Neural crest cell (in vitro differentiated cells): ENCODE results near the gene MEF2C. TPM values are rescaled to one million over a fixed set of nuclear protein-coding genes. Genes with fewer than 3 reads are reported as not detected.

Experiments
- DNase-seq: peaks from one replicate; pipeline ENCODE4 v3.0.0; 2021; ENCODE audit warnings: low read depth, mixed read lengths, low spot score
- H3K27ac Mint-ChIP-seq: one replicate; pipeline ENCODE4 v1.8.0; 2021; ENCODE audit warnings: mild to moderate bottlenecking, mixed read lengths; ENCODE audit not compliant: unreplicated experiment
- H3K27me3 Mint-ChIP-seq: 2 replicates; pipeline ENCODE4 v1.8.0; 2021; ENCODE audit warnings: low read depth, mild to moderate bottlenecking, mixed read lengths
- H3K36me3 Mint-ChIP-seq: 2 replicates; pipeline ENCODE4 v1.8.0; 2021; ENCODE audit warnings: low read depth, mild to moderate bottlenecking, mixed read lengths
- H3K4me1 Mint-ChIP-seq: 2 replicates; pipeline ENCODE4 v1.8.0; 2021; ENCODE audit warnings: mixed read lengths
- H3K4me3 Mint-ChIP-seq: one replicate; pipeline ENCODE4 v1.8.0; 2021; ENCODE audit warnings: mild to moderate bottlenecking, mixed read lengths
- H3K9me3 Mint-ChIP-seq: 2 replicates; pipeline ENCODE4 v1.8.0; 2021; ENCODE audit warnings: mixed read lengths
- CTCF ChIP-seq: fragments of 200-600 bp; sonication (generic); conservative IDR thresholded peaks from 2 replicates; pipeline ENCODE4 v1.5.0; 2021; ENCODE audit warnings: antibody characterized with exemption, mild to moderate bottlenecking
- total RNA-seq: library from RNA; stranded (reverse); gene quantifications from 2 replicates; pipeline ENCODE4 v1.2.1, GENCODE V29; 2021

Gene MEF2C
- total RNA-seq, 1 donor from 2014 or later: 46.0 TPM

GRCh38 chr5:88689668-88690408 is 193.1 kb downstream of the MEF2C start:
- no peak for TF ChIP-seq CTCF
- Mint-ChIP-seq H3K27ac (no peak overlapping the region), H3K4me3 (peak overlapping the region; percentile 27), H3K9me3 (no peaks in the 10 kb centered on the region), H3K27me3 (peaks cover 100% of the 10 kb centered on the region), H3K36me3 (peaks cover 3% of the 10 kb centered on the region), H3K4me1 (peaks cover 32% of the 10 kb centered on the region)
- no peak for DNase-seq

GRCh38 chr5:88688984-88689667 is 193.9 kb downstream of the MEF2C start:
- Mint-ChIP-seq H3K4me1 (peaks cover 27% of the 10 kb centered on the region), H3K27ac (no peak overlapping the region), H3K27me3 (peaks cover 100% of the 10 kb centered on the region), H3K4me3 (peak overlapping the region; percentile 3), H3K9me3 (no peaks in the 10 kb centered on the region), H3K36me3 (peaks cover 3% of the 10 kb centered on the region)
- no peak for DNase-seq
- TF ChIP-seq CTCF: no peak

GRCh38 chr5:88688156-88688983 is 194.6 kb downstream of the MEF2C start:
- Mint-ChIP-seq H3K36me3 (peaks cover 3% of the 10 kb centered on the region), H3K4me1 (peaks cover 33% of the 10 kb centered on the region), H3K27ac (no peak overlapping the region), H3K27me3 (peaks cover 100% of the 10 kb centered on the region), H3K9me3 (no peaks in the 10 kb centered on the region), H3K4me3 (peak overlapping the region; percentile 3)
- no peak for DNase-seq
- TF ChIP-seq CTCF: no peak

- H3K27ac Mint-ChIP-seq: no peak overlapping the region
- peaks cover 29% of the 10 kb centered on the region for H3K4me1 Mint-ChIP-seq
- H3K4me3 Mint-ChIP-seq: peak overlapping the region; percentile 25
- H3K9me3 Mint-ChIP-seq: no peaks in the 10 kb centered on the region
- peaks cover 100% of the 10 kb centered on the region for H3K27me3 Mint-ChIP-seq
- TF ChIP-seq CTCF: no peak
- no peak for DNase-seq
- H3K36me3 Mint-ChIP-seq: peaks cover 3% of the 10 kb centered on the region
These were observed 195.5 kb downstream of the MEF2C start for GRCh38 chr5:88687373-88687911.

GRCh38 chr5:88686726-88687125 is 196.3 kb downstream of the MEF2C start:
- Mint-ChIP-seq H3K27me3 (peaks cover 100% of the 10 kb centered on the region), H3K9me3 (no peaks in the 10 kb centered on the region), H3K36me3 (peaks cover 3% of the 10 kb centered on the region), H3K27ac (no peak overlapping the region), H3K4me1 (peaks cover 25% of the 10 kb centered on the region), H3K4me3 (no peak overlapping the region)
- no peak for DNase-seq
- no peak for TF ChIP-seq CTCF
